Caki2 (cell line): ENCODE results near the gene STYK1. TPM values are rescaled to one million over a fixed set of nuclear protein-coding genes. Genes with fewer than 3 reads are reported as not detected.
"Not testable (repeated sequence)": the region's sequence is repeated elsewhere in the genome, so short reads cannot be mapped to it uniquely, and the experiment has no call there.

Experiments used
- DNase-seq: peaks from one replicate; pipeline ENCODE4 v3.0.0-alpha.2; 2015; ENCODE audit warnings: low read depth
- in situ Hi-C: cut with HindIII; loops from 2 replicates; pipeline ENCODE4 v1.10.0; 2016; ENCODE audit warnings: low sequenced_read_pairs, low pct_unique_long_range_greater_than_20kb, mixed read lengths
- total RNA-seq: library from RNA; depleted of rRNA; stranded (reverse); fragments of >200 nt; shearing (Covaris generic); gene quantifications from 2 replicates; pipeline ENCODE4 v1.2.3, GENCODE V29; 2014; ENCODE audit warnings: low replicate concordance

STYK1 gene
- total RNA-seq, 1 experiment from 2014 or later: 4.8 TPM

GRCh38 chr12:10636124-10636523 lies 37.7 kb downstream of the STYK1 start:
- in situ Hi-C loops: no loop called here
- no peak for DNase-seq

- DNase-seq: no peak
- in situ Hi-C loops: no loop called here
Observed at GRCh38 chr12:10635306-10635705, 38.5 kb downstream of the STYK1 start.

GRCh38 chr12:10634427-10634826 lies 39.4 kb downstream of the STYK1 start:
- DNase-seq: peak; percentile 81
- in situ Hi-C loops: no loop called here

GRCh38 chr12:10633541-10633940 lies 40.3 kb downstream of the STYK1 start:
- in situ Hi-C loops: no loop called here
- DNase-seq: no peak

- DNase-seq: no peak
- in situ Hi-C loops: no loop called here
Observed at GRCh38 chr12:10632226-10632625, 41.6 kb downstream of the STYK1 start.

GRCh38 chr12:10624605-10625004 lies 49.2 kb downstream of the STYK1 start:
- DNase-seq: no peak
- in situ Hi-C loops: no loop called here

- no peak for DNase-seq
- in situ Hi-C loops: no loop called here
Observed at GRCh38 chr12:10623131-10623530, 50.7 kb downstream of the STYK1 start.

- in situ Hi-C loops: no loop called here
- DNase-seq: no peak
Observed at GRCh38 chr12:10621278-10621677, 52.6 kb downstream of the STYK1 start.

GRCh38 chr12:10620078-10620779 lies 53.6 kb downstream of the STYK1 start:
- in situ Hi-C loops: no loop called here

GRCh38 chr12:10618338-10618987 lies 55.4 kb downstream of the STYK1 start:
- peak; percentile 74 for DNase-seq
- in situ Hi-C loops: no loop called here

More at GRCh38 chr12:10620078-10620779, 53.6 kb downstream of the STYK1 start:
- DNase-seq: no peak

GRCh38 chr12:10617863-10618262 lies 56.0 kb downstream of the STYK1 start:
- in situ Hi-C loops: no loop called here
- no peak for DNase-seq

- in situ Hi-C loops: no loop called here
- peak; percentile 23 for DNase-seq
Observed at GRCh38 chr12:10615532-10615931, 58.3 kb downstream of the STYK1 start.

- no peak for DNase-seq
- in situ Hi-C loops: no loop called here
Observed at GRCh38 chr12:10614056-10614370, 59.8 kb downstream of the STYK1 start.

GRCh38 chr12:10613349-10614055 lies 60.4 kb downstream of the STYK1 start, which contains the start of gene MAGOHB:
MAGOHB (minus strand) TSS chr12:10613609; CDS start chr12:10613532, 77 bp downstream.
- DNase-seq: peak; percentile 90
- in situ Hi-C loops: no loop called here

GRCh38 chr12:10612984-10613348 lies 60.9 kb downstream of the STYK1 start:
- in situ Hi-C loops: no loop called here
- no peak for DNase-seq

GRCh38 chr12:10612110-10612509 lies 61.7 kb downstream of the STYK1 start:
- in situ Hi-C loops: no loop called here

GRCh38 chr12:10611258-10611657 lies 62.6 kb downstream of the STYK1 start:
- in situ Hi-C loops, DNase-seq: not testable (repeated sequence)

More at GRCh38 chr12:10612110-10612509, 61.7 kb downstream of the STYK1 start:
- no peak for DNase-seq

- DNase-seq: no peak
- in situ Hi-C loops: no loop called here
Observed at GRCh38 chr12:10610188-10610587, 63.7 kb downstream of the STYK1 start.

- in situ Hi-C loops: no loop called here
- DNase-seq: no peak
Observed at GRCh38 chr12:10607885-10608458, 65.9 kb downstream of the STYK1 start.
